ENCODE data around the gene EPB42.

Gene EPB42

DNA sequence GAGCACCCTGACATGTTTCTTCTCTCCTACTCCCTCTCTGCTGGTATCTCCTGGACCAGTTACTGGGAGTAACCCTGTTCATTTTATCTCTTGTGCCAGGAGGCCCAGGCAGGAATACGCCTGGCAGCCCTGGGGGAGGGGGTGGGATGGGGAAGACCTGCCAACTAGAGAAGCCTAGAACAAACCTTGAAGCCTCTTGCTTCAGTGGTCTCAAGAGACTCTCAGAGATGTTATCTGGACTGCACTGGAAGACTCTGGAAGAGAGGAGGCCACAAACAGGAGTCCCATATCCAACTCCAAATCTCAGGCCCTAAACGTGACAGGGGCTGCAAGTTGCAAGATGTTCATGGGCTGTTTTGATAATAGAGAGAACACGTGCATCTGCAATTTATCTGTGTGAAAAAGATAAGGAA, at the start of gene EPB42:
TSS of gene EPB42 (minus strand) at position 28 of the 413 bp plus-strand sequence. CDS start 193 bp downstream, outside the sequence.
- no peak for DNase-seq

DNA sequence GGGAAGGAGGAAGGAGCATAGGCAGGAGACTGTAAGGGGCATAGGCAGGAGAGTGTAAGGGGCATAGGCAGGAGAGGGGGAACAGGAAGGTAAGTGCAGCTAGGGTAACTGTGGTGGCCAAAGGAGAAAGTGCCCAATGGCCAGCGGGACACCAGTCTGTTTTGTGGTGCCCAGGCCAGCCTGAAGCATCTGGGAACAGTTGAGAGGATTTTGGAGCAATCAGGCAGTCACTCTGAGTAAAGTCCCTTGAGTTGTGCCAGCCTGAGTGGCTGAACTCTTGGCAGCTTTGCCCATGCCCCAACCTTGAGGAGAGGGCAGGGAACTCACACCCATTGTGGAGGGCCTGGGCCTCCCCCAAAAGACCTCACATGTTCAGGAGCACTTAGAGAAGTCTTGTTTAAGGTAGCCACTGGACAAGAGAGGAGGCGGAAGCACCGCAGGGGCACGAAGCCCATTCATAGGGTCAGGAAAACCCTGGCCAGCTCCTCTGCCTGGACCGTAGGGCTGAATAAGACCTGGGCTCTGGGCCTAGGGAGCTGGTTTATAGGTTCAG, 49.4 kb upstream of the EPB42 start:
- DNase-seq, result no peak

DNA sequence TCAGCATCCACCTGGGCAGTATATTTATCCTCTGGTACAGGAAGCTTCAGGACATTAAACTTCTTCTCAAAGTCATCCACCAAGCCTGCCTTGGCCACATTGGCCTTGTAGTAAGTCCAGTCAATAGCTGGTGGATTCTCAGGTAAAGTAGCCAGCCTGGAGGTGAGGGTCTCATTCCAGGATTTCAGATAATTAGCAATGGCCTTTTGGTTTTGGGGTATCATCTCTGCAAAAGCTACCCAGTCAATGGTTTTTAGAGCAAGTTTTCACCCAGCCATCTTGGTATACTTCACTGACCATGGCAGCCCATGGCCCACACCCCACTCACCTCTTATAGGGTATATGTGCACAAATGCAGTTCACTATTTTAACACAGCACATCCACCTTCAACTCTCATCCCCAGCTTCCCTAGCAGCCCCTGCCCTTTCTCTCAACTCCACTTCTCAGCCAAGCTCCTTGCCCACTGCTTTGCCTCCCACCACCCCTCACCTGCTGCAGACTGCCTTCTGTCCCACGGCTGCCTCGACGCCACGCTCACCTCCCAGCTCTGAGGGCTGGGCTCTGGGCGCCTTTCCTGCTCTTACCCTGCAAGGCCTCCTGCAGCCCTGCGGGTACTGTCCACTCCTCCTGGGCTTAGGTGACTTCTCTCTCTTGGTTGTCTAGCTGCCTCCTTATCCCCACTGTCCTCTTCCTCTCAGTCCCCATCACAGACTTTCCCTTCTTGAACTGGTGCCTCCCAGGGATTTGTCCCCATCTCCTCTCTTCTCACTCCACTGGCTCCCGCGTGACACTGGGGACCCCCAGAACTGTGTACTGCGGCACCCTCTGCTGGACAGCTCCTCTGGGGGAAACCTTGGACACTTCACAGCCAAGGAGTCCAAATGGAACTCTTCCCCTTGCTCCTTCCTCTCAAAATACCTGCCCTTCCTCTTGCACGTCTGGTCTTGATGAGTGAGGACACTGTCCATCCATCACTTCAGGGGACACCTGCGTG, 47.6 kb upstream of the EPB42 start:
- DNase-seq, result no peak

DNA sequence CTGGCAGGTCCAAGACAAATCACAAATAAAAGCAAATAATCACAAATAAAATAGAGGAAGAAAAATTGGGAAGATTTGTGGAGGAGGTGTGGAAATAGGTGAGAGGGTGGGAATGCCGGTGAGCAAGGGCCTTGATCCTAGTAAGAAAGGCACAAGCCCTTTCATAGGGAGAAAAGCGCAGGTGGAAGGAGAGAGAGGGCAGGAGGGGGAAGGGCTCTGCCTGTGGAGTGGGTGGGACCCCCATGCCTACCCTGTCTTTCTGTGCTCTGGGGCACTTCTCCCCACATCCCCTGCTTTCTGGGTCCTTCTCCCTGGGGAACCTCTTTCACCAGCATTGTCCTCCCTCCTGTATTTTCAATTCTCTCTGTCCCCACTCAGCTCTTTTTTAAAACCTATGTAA, 46.6 kb upstream of the EPB42 start:
- no peak for DNase-seq

GRCh38 chr15:43266834-43267233, 46.0 kb upstream of the EPB42 start, which contains the start of gene TGM5:
TSS of gene TGM5 (minus strand) at chr15:43266928. CDS start at chr15:43266849, 79 bp downstream.
- DNase-seq, result no peak

DNA sequence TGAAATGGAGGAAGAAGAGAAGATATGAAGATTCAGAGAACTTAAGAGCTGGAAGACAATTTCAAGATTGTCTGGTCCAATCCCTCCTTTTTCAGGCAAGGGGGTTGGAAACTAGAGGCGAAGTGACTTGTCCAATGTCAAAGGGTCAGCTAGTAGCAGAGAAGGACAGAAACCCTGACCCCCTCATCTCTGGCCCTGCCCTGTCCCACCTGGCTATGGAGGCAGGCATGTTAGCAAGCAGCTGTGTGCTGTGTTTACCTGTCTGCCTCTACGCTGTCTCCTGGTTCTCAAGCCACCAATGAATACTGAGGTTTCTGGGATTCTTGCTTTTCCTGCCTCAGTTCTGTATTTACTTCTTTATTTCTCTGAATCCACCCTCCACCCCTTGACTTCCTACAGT, 45.6 kb upstream of the EPB42 start:
- no peak for DNase-seq

GRCh38 chr15:43260011-43260615, 39.3 kb upstream of the EPB42 start:
- DNase-seq, result no peak

DNA sequence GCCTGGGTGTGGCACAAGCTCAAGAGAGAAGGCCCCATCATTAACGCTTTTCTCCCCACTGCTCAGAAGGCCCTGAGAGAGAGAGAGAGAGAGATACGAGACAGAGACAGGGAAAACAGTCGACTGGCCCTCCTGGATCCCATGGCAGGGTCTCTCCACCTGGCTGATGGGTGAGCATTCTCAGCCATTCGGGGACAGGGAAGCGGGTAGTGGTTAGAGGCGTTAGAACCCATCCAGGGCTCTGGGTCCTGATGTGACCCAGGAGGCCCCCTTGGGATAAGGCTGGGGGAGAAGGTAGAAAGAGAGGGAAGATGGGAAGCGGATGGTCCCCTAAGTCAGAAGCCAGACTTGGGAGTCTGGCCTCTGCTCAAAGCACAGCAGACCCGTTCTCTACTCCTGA, 38.0 kb upstream of the EPB42 start:
- DNase-seq, result no peak

- no peak for DNase-seq
These were observed 35.5 kb upstream of the EPB42 start for GRCh38 chr15:43256341-43256740.

GRCh38 chr15:43255376-43255775, 34.6 kb upstream of the EPB42 start:
- DNase-seq, result no peak

DNA sequence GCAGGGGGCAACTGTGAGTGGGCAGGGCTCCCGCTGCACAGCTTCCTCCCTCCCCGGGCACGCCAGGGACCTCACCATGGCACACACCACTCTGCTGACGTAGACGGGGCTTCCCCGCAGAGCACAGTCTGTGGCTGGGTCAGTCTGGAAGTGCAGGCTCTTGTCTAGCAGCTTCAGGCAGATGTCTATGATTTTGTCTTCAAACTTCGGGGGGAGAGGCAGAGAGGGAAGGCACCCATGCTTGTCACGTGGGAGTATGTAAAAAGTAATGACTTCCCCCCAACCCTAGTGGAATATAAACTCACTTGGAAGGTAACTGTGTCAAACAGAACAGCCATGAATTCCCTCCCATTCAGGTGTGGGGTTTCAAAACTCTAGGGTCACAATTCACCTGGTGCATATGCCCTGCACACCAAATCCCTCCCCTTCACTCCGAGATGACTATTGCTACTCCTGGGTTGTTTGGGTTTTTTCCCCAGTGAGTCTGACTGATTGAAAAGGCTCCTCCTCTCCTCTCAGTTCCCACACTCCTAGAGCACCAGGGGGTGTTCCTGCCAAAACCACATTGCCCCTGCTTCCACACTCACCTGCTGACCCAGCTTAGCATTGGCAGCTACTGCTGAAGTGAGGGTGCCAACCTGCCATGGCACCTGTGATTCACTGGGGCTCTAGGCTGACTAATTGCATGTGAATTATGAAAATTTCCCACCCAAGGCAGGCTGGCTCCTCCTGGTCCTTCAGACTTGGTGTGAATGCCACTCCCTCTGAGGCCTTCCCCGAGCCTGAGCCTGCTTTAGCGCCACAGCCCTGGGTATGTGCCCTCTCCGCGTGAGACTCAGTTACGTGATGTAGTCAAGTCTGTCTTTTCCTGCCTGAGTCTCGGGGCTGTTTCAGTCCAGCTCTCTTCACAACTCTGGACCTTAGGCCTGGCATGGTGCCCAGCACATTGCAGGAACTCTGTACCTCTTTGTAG, 32.9 kb upstream of the EPB42 start:
- peak; percentile 52 for DNase-seq

GRCh38 chr15:43251871-43252250, 31.0 kb upstream of the EPB42 start:
- peak; percentile 44 for DNase-seq

DNA sequence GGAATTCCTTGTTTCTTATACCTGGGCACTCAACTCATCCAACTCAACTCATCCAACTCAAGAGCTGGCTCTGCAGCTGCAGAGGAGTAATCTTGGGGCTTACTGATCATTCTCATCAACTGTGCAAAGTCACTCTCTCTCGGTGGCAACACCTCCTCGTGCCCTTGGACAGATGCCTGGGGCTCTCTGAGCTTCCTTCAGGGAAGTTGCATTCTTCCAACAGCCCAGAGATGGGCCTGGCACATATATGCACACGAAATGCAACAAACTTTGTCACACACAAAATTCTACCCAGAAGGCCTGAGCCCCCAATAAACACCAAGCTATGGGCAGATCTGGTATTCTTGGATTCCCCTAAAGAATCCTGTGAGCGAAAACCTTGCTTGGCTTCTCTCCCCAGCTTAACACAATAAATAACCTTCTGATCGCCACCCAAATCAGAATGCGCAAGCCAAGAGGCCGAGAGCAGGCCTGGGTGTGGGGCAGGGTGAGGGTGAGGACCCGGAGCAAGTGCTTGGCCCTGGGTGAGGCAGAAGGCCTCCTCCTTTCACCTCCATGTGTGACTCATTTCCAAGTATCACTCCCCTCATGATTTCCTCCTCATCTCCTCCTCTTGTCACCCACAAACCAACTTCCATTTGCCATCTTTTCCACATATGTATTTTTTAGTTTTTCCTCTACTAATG, 30.5 kb upstream of the EPB42 start:
- no peak for DNase-seq

GRCh38 chr15:43250785-43251184, 30.0 kb upstream of the EPB42 start:
- DNase-seq, result no peak

DNA sequence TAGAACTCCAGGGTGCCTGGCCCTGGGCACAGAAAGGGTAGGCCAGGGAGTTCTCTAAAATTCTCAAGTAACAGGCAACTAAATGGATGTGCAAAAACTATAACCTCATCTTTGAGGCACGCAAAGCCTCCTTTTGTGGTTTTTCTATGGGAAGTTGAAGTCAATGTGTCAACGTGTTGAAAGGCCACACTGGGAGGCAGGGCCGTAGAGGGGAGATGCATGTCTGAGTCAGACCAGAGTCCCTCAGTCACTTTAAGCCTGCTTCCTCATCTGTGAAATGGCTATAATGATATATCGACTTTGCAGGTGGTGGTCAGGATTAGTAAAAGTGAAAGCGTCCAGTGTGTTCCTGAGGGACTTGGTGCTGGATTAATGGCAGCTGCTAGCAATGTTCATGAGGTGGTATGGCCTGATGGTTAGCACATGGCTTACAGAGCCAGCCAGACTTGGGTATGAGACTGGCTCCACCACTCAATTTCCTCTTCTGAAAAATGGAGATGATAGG, 28.9 kb upstream of the EPB42 start:
- peak; percentile 44 for DNase-seq

- DNase-seq, result no peak
These were observed 28.4 kb upstream of the EPB42 start for GRCh38 chr15:43249236-43249635.

- no peak for DNase-seq
These were observed 25.5 kb upstream of the EPB42 start for GRCh38 chr15:43246261-43246774.

GRCh38 chr15:43244092-43244491, 23.3 kb upstream of the EPB42 start:
- no peak for DNase-seq

DNA sequence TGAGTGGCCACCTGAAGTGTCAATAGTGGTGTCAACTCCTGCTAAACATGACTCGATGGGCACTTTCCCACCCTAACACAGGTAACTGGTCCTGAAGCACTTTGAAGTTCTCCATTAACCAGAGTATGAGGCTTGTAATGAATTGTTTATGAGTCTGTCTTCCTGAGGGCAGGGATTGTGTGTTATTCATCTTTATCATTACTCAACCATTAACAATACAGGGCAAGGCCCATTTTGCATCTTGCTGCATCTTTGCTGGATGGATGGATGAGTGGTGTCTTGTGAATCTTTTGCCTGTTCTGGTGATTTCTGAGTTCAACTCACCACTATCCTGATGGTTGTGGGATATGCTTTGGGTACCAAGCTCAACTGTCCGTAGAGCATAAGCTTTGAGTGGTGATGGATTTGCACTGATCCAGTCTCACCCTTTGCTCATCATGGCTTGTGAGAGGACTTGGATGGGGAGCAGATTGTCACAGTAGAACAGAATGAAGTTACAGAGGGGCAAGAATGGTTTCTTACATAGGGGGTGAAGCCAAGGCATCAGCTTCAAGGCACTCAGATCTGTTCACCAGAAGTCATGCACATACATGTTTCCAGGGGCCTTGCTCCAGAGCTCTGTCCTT, 22.3 kb upstream of the EPB42 start:
- no peak for DNase-seq

GRCh38 chr15:43242616-43243015, 21.8 kb upstream of the EPB42 start:
- DNase-seq, result no peak

- DNase-seq, result no peak
These were observed 20.3 kb upstream of the EPB42 start for GRCh38 chr15:43241100-43241499.
